Endothelial cell of umbilical vein (primary cell): ENCODE data around the gene KAZN. TPM values are rescaled to one million over a fixed set of nuclear protein-coding genes. Genes with fewer than 3 reads are reported as not detected.

ENCODE experiments used
- BruUV-seq: library from RNA; stranded (reverse); fragments of 400-500 nt; replicated peaks from 2 replicates; lab custom pipeline; 2021; lab: Mats Ljungman, UMichigan
- CTCF ChIA-PET: fragments of 300-600, 350-600 bp; sonication (Branson Sonifier 250); formaldehyde crosslinking; loops from one replicate; lab custom pipeline; 2021; ENCODE audit warnings: antibody characterized with exemption, inconsistent platforms; lab: Charles Lee
- POLR2A ChIA-PET: fragments of 300-600, 350-600 bp; sonication (Branson Sonifier 250); formaldehyde crosslinking; loops from one replicate; lab custom pipeline; 2021; ENCODE audit warnings: antibody characterized with exemption, inconsistent platforms; lab: Charles Lee
- DNase-seq: peaks from one replicate; pipeline ENCODE4 v3.0.0-alpha.2; 2011; ENCODE audit warnings: low read depth, low spot score
- FAIRE-seq: peaks from 2 replicates; lab custom pipeline; 2011; peaks lifted over from hg19 to GRCh38; lab: Jason Lieb, UNC
- H2AFZ ChIP-seq: 2 replicates; pipeline ENCODE4 v1.6.0; 2012; ENCODE audit warnings: low read depth, low read length, control low read depth, inconsistent platforms
- H3K27ac ChIP-seq: 2 replicates; pipeline ENCODE4 v1.5.1; 2011; ENCODE audit warnings: low read depth, mild to moderate bottlenecking, control low read depth, low read length, moderate library complexity; ENCODE audit not compliant: insufficient read depth
- H3K27me3 ChIP-seq, 2 experiments: 2 replicates each; pipeline versions ENCODE4 v1.6.0 to v1.6.1; 2011; ENCODE audit warnings: low read length in 2 of 2, mixed read lengths in 1 of 2; ENCODE audit not compliant: control insufficient read depth in 2 of 2, insufficient read depth in 2 of 2
- H3K36me3 ChIP-seq, 2 experiments: 2 replicates in 1 of 2; 3 replicates in 1 of 2; pipeline ENCODE4 v1.5.1; 2011; ENCODE audit warnings: low read length in 2 of 2, mild to moderate bottlenecking in 1 of 2, moderate library complexity in 1 of 2; ENCODE audit not compliant: control insufficient read depth in 2 of 2, insufficient read depth in 2 of 2; ENCODE audit errors: extremely low read depth in 1 of 2
- H3K4me1 ChIP-seq: 3 replicates; pipeline ENCODE4 v1.5.1; 2011; ENCODE audit warnings: mild to moderate bottlenecking, low read length; ENCODE audit not compliant: control insufficient read depth, insufficient read depth; ENCODE audit errors: extremely low read depth
- H3K4me2 ChIP-seq: 2 replicates; pipeline ENCODE4 v1.6.1; 2011; ENCODE audit warnings: low read length, control low read depth, mixed read lengths; ENCODE audit not compliant: insufficient read depth
- H3K4me3 ChIP-seq, 3 experiments: fragments of 200-600 bp in 1 of 3; sonication (generic), shearing (Covaris generic) in 1 of 3; replicated peaks in 1 of 3; 2 replicates each; pipeline ENCODE4 v1.5.1; 2011 to 2016; ENCODE audit warnings: control low read depth in 3 of 3, low read length in 3 of 3, mild to moderate bottlenecking in 2 of 3, inconsistent platforms in 1 of 3, low read depth in 1 of 3, moderate library complexity in 1 of 3; ENCODE audit not compliant: insufficient read depth in 1 of 3
- H3K79me2 ChIP-seq: 2 replicates; pipeline ENCODE4 v1.6.0; 2012; ENCODE audit warnings: low read length, inconsistent platforms; ENCODE audit not compliant: control insufficient read depth, insufficient read depth
- H3K9ac ChIP-seq: replicated peaks from 2 replicates; pipeline ENCODE3; 2011; ENCODE audit warnings: low read length, control low read depth; ENCODE audit not compliant: insufficient read depth; ENCODE audit errors: extremely low read depth
- H3K9me1 ChIP-seq: replicated peaks from 3 replicates; pipeline ENCODE4 v1.6.0; 2011; ENCODE audit warnings: mild to moderate bottlenecking, low read length; ENCODE audit not compliant: control insufficient read depth, insufficient read depth; ENCODE audit errors: extremely low read depth
- H3K9me3 ChIP-seq: replicated peaks from 2 replicates; pipeline ENCODE4 v1.5.1; 2012; ENCODE audit warnings: low read length, inconsistent platforms; ENCODE audit not compliant: control insufficient read depth, insufficient read depth
- H4K20me1 ChIP-seq: replicated peaks from 2 replicates; pipeline ENCODE3; 2011; ENCODE audit warnings: mild to moderate bottlenecking, low read length; ENCODE audit not compliant: control insufficient read depth, insufficient read depth; ENCODE audit errors: extremely low read depth
- EZH2 ChIP-seq: IDR thresholded peaks from 2 replicates; pipeline ENCODE4 v1.6.1; 2012; ENCODE audit warnings: borderline replicate concordance, low read depth, mild to moderate bottlenecking, moderate library complexity, low read length, inconsistent platforms; ENCODE audit not compliant: severe bottlenecking
- FOS ChIP-seq: IDR thresholded peaks from 2 replicates; pipeline ENCODE4 v1.6.1; 2011; ENCODE audit warnings: mild to moderate bottlenecking, low read length, moderate library complexity, borderline replicate concordance; ENCODE audit not compliant: insufficient read depth
- GATA2 ChIP-seq: IDR thresholded peaks from 2 replicates; pipeline ENCODE4 v1.7.0; 2011; ENCODE audit warnings: low read depth, mild to moderate bottlenecking, moderate library complexity, mixed read lengths, low read length; ENCODE audit not compliant: insufficient read length, insufficient read depth
- JUN ChIP-seq: IDR thresholded peaks from 2 replicates; pipeline ENCODE4 v1.6.1; 2011; ENCODE audit warnings: borderline replicate concordance, low read depth; ENCODE audit not compliant: insufficient read length, insufficient read depth
- MAX ChIP-seq: IDR thresholded peaks from 2 replicates; pipeline ENCODE4 v1.6.1; 2011; ENCODE audit not compliant: insufficient read depth, insufficient read length
- MYC ChIP-seq: IDR thresholded peaks from one replicate; pipeline ENCODE4 v1.6.1; 2011; ENCODE audit warnings: mild to moderate bottlenecking, low read depth, low read length
- POLR2A ChIP-seq: IDR thresholded peaks from 2 replicates; pipeline ENCODE4 v1.6.1; 2012; ENCODE audit warnings: low read depth, mild to moderate bottlenecking, control low read depth, low read length
- POLR2AphosphoS5 ChIP-seq: IDR thresholded peaks from 2 replicates; pipeline ENCODE4 v1.6.1; 2012; ENCODE audit warnings: low read depth, mild to moderate bottlenecking, control low read depth, low read length, moderate library complexity; ENCODE audit not compliant: insufficient read depth
- dilution Hi-C: fragments of 300-500 bp; cut with MboI; formaldehyde crosslinking; loops from one replicate; pipeline ENCODE4 v1.15.0; 2019; ENCODE audit warnings: low sequenced_read_pairs; ENCODE audit not compliant: extremely low pct_ligation_motif_present
- intact Hi-C: fragments of 100-400 bp; cut with micrococcal nuclease; formaldehyde crosslinking; loops from one replicate; pipeline ENCODE4 v1.10.0; 2022
- polyA plus RNA-seq, 4 experiments: library from polyadenylated mRNA; depleted of rRNA in 3 of 4; stranded (reverse) in 3 of 4; unstranded in 1 of 4; fragments of >200 nt; gene quantifications; 2 replicates each; pipeline versions ENCODE4 v1.2.1 to v1.2.3, GENCODE V29; 2011 to 2012; ENCODE audit warnings: missing spikeins in 1 of 4
- total RNA-seq: library from RNA; stranded (reverse); gene quantifications from 2 replicates; pipeline ENCODE4 v1.2.3, GENCODE V29; 2021
- TF ChIP-seq, protein P1 (sequence below), 2 donors: IDR thresholded peaks; 1 replicate in 1 of 2; 2 replicates in 1 of 2; pipeline ENCODE4 v1.5.1; 2011; ENCODE audit warnings: low read length in 2 of 2, mild to moderate bottlenecking in 2 of 2, moderate library complexity in 2 of 2, control low read depth in 1 of 2, inconsistent platforms in 1 of 2, low read depth in 1 of 2; ENCODE audit not compliant: insufficient read depth in 1 of 2; ENCODE audit errors: extremely low read depth in 1 of 2

KAZN gene
- total and polyA plus RNA-seq, 2 donors (not counting 3 experiments of a cell fraction or from before 2014, with no cell fraction given): 1.6 to 5.8 TPM

- H4K20me1 ChIP-seq: no peaks in the 10 kb centered on the region
- no peak overlapping the region for H3K27ac ChIP-seq
- FAIRE-seq (no peak), DNase-seq (no peak)
- no peaks in the 10 kb centered on the region for H3K36me3 ChIP-seq
- no peaks in the 10 kb centered on the region for H3K79me2 ChIP-seq
- H3K27me3 ChIP-seq: no peaks in the 10 kb centered on the region
- TF ChIP-seq POLR2AphosphoS5: no peak
- TF ChIP-seq, protein P1, sequence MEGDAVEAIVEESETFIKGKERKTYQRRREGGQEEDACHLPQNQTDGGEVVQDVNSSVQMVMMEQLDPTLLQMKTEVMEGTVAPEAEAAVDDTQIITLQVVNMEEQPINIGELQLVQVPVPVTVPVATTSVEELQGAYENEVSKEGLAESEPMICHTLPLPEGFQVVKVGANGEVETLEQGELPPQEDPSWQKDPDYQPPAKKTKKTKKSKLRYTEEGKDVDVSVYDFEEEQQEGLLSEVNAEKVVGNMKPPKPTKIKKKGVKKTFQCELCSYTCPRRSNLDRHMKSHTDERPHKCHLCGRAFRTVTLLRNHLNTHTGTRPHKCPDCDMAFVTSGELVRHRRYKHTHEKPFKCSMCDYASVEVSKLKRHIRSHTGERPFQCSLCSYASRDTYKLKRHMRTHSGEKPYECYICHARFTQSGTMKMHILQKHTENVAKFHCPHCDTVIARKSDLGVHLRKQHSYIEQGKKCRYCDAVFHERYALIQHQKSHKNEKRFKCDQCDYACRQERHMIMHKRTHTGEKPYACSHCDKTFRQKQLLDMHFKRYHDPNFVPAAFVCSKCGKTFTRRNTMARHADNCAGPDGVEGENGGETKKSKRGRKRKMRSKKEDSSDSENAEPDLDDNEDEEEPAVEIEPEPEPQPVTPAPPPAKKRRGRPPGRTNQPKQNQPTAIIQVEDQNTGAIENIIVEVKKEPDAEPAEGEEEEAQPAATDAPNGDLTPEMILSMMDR (IDR thresholded peaks at IDR 0.05; ENCODE audit: extremely low read depth in 1 of 2, insufficient read depth in 1 of 2, low read depth in 1 of 2, low read length in 2 of 2): no peak
- no peak for TF ChIP-seq MAX
- POLR2A ChIA-PET: no interaction called here
- intact Hi-C loops (no loop called here), dilution Hi-C loops (no loop called here)
- H3K9me1 ChIP-seq: no peaks in the 10 kb centered on the region
- CTCF ChIA-PET: no interaction called here
- no peak overlapping the region for H3K9ac ChIP-seq
- BruUV-seq: no TSS peak
- no peaks in the 10 kb centered on the region for H3K9me3 ChIP-seq
- no peak overlapping the region for H2AFZ ChIP-seq
- no peak overlapping the region for H3K4me2 ChIP-seq
- no peaks in the 10 kb centered on the region for H3K4me1 ChIP-seq
- H3K4me3 ChIP-seq: no peak overlapping the region
Measured at GRCh38 chr1:15073799-15074308, 475.4 kb downstream of the KAZN start.

DNA sequence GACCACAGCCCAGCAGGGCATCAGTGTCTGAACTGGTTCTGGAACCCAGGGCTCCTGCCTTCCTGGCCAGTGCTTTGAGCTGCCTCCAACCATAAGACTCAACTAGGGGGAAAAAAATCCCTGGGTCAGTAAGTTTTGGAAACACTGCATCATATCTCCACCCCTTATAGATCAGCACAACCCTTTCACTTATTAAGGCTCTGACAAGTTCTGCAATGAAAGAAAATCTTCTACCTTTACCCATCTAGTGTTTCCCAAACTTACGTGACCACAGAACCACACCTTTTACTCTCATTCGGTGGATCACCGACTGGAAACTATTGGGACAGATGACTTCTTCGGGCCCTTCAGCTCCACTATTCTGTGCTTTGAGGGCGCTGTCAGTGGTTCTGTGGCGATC is 476.7 kb downstream of the KAZN start:
- Histone ChIP-seq H3K4me1 (no peaks in the 10 kb centered on the region), H3K9me1 (no peaks in the 10 kb centered on the region), H3K27me3 (no peaks in the 10 kb centered on the region), H3K9ac (no peak overlapping the region), H2AFZ (no peak overlapping the region), H4K20me1 (no peaks in the 10 kb centered on the region), H3K4me3 (no peak overlapping the region), H3K36me3 (no peaks in the 10 kb centered on the region), H3K4me2 (no peak overlapping the region), H3K79me2 (no peaks in the 10 kb centered on the region), H3K9me3 (no peaks in the 10 kb centered on the region), H3K27ac (no peak overlapping the region)
- dilution Hi-C loops: no loop called here
- intact Hi-C loops: no loop called here
- DNase-seq (no peak), FAIRE-seq (no peak)
- TF ChIP-seq JUN: no peak
- TF ChIP-seq GATA2: no peak
- TF ChIP-seq POLR2A: no peak
- TF ChIP-seq, protein P1 (IDR thresholded peaks at IDR 0.05; ENCODE audit: extremely low read depth in 1 of 2, insufficient read depth in 1 of 2, low read depth in 1 of 2, low read length in 2 of 2): no peak
- TF ChIP-seq EZH2: no peak
- no peak for TF ChIP-seq MYC
- TF ChIP-seq FOS: no peak
- no peak for TF ChIP-seq POLR2AphosphoS5
- no peak for TF ChIP-seq MAX
- BruUV-seq: no TSS peak
- ChIA-PET POLR2A (no interaction called here), CTCF (no interaction called here)
